ENCODE measurements around the gene AR. TPM values are rescaled to one million over a fixed set of nuclear protein-coding genes. Genes with fewer than 3 reads are reported as not detected.

Gene AR
- total RNA-seq, 1 experiment from 2014 or later, result 0.86 TPM

GRCh38 chrX:67583171-67583570, 39.4 kb downstream of the AR start:
- CTCF ChIA-PET, result no interaction called here
- no peaks in the 10 kb centered on the region for H3K9me3 Mint-ChIP-seq (ENCODE audit: unreplicated experiment)

GRCh38 chrX:67585401-67585800, 41.6 kb downstream of the AR start:
- Histone ChIP-seq H3K4me1 (no peaks in the 10 kb centered on the region), H3K4me3 (ENCODE audit: low read depth, low read length) (no peak overlapping the region), H3K27me3 (replicated peaks; ENCODE audit: control insufficient read depth, insufficient read depth, low read length) (no peaks in the 10 kb centered on the region), H3K9me3 (no peaks in the 10 kb centered on the region), H3K36me3 (ENCODE audit: control insufficient read depth, insufficient read depth, low read length) (no peaks in the 10 kb centered on the region)
- no peak for DNase-seq
- no peaks in the 10 kb centered on the region for H3K9me3 Mint-ChIP-seq (ENCODE audit: unreplicated experiment)
- ChIA-PET CTCF (no interaction called here), POLR2A (no interaction called here)
- BruUV-seq (replicated peaks), result no TSS peak
- H3K27me3 Mint-ChIP-seq (ENCODE audit: insufficient read depth, unreplicated experiment), result no peaks in the 10 kb centered on the region
- H3K36me3 Mint-ChIP-seq (ENCODE audit: insufficient read depth, unreplicated experiment), result no peaks in the 10 kb centered on the region
- intact Hi-C loops (cut with micrococcal nuclease; ENCODE audit: unreplicated experiment), result no loop called here
- no peak overlapping the region for H3K4me3 Mint-ChIP-seq (ENCODE audit: unreplicated experiment)
- H3K4me1 Mint-ChIP-seq (ENCODE audit: low read depth, unreplicated experiment), result no peaks in the 10 kb centered on the region
- no peak overlapping the region for H3K27ac Mint-ChIP-seq (ENCODE audit: unreplicated experiment)
- no peak for TF ChIP-seq CTCF (IDR thresholded peaks at IDR 0.05; ENCODE audit: insufficient read depth in 1 of 2, low read depth in 1 of 2, low read length in 1 of 2, severe bottlenecking in 1 of 2, unreplicated experiment in 1 of 2)

More at GRCh38 chrX:67583171-67583570, 39.4 kb downstream of the AR start:
- no peaks in the 10 kb centered on the region for H3K9me3 ChIP-seq
- no TSS peak for BruUV-seq (replicated peaks)
- Mint-ChIP-seq H3K4me1 (ENCODE audit: low read depth, unreplicated experiment) (no peaks in the 10 kb centered on the region), H3K27ac (ENCODE audit: unreplicated experiment) (no peak overlapping the region), H3K27me3 (ENCODE audit: insufficient read depth, unreplicated experiment) (no peaks in the 10 kb centered on the region), H3K4me3 (ENCODE audit: unreplicated experiment) (no peak overlapping the region), H3K36me3 (ENCODE audit: insufficient read depth, unreplicated experiment) (no peaks in the 10 kb centered on the region)
- intact Hi-C loops (cut with micrococcal nuclease; ENCODE audit: unreplicated experiment), result no loop called here
- no peak overlapping the region for H3K4me3 ChIP-seq (ENCODE audit: low read depth, low read length)
- H3K27me3 ChIP-seq (replicated peaks; ENCODE audit: control insufficient read depth, insufficient read depth, low read length), result no peaks in the 10 kb centered on the region
- H3K4me1 ChIP-seq, result no peaks in the 10 kb centered on the region
- no peaks in the 10 kb centered on the region for H3K36me3 ChIP-seq (ENCODE audit: control insufficient read depth, insufficient read depth, low read length)
- POLR2A ChIA-PET, result no interaction called here
- no peak for TF ChIP-seq CTCF (IDR thresholded peaks at IDR 0.05; ENCODE audit: insufficient read depth in 1 of 2, low read depth in 1 of 2, low read length in 1 of 2, severe bottlenecking in 1 of 2, unreplicated experiment in 1 of 2)
- DNase-seq, result no peak

- CTCF ChIA-PET, result no interaction called here
Observed at GRCh38 chrX:67587946-67588624, 44.3 kb downstream of the AR start.

More at GRCh38 chrX:67587946-67588624, 44.3 kb downstream of the AR start:
- intact Hi-C loops (cut with micrococcal nuclease; ENCODE audit: unreplicated experiment), result no loop called here
- Histone ChIP-seq H3K4me1 (no peaks in the 10 kb centered on the region), H3K4me3 (ENCODE audit: low read depth, low read length) (no peak overlapping the region), H3K36me3 (ENCODE audit: control insufficient read depth, insufficient read depth, low read length) (no peaks in the 10 kb centered on the region), H3K9me3 (no peaks in the 10 kb centered on the region), H3K27me3 (replicated peaks; ENCODE audit: control insufficient read depth, insufficient read depth, low read length) (no peaks in the 10 kb centered on the region)
- no peak for DNase-seq
- TF ChIP-seq CTCF (IDR thresholded peaks at IDR 0.05; ENCODE audit: insufficient read depth in 1 of 2, low read depth in 1 of 2, low read length in 1 of 2, severe bottlenecking in 1 of 2, unreplicated experiment in 1 of 2), result no peak
- POLR2A ChIA-PET, result no interaction called here
- Mint-ChIP-seq H3K27me3 (ENCODE audit: insufficient read depth, unreplicated experiment) (no peaks in the 10 kb centered on the region), H3K27ac (ENCODE audit: unreplicated experiment) (no peak overlapping the region), H3K9me3 (ENCODE audit: unreplicated experiment) (no peaks in the 10 kb centered on the region), H3K4me1 (ENCODE audit: low read depth, unreplicated experiment) (no peaks in the 10 kb centered on the region), H3K36me3 (ENCODE audit: insufficient read depth, unreplicated experiment) (no peaks in the 10 kb centered on the region), H3K4me3 (ENCODE audit: unreplicated experiment) (no peak overlapping the region)
- BruUV-seq (replicated peaks), result no TSS peak
